Epidermal melanocyte (primary cell): ENCODE measurements around the gene MBP.

Experiments
- DNase-seq: peaks from one replicate; pipeline ENCODE4 v3.0.0; 2011; ENCODE audit warnings: low spot score; ENCODE audit not compliant: insufficient read length

The MBP gene

DNA sequence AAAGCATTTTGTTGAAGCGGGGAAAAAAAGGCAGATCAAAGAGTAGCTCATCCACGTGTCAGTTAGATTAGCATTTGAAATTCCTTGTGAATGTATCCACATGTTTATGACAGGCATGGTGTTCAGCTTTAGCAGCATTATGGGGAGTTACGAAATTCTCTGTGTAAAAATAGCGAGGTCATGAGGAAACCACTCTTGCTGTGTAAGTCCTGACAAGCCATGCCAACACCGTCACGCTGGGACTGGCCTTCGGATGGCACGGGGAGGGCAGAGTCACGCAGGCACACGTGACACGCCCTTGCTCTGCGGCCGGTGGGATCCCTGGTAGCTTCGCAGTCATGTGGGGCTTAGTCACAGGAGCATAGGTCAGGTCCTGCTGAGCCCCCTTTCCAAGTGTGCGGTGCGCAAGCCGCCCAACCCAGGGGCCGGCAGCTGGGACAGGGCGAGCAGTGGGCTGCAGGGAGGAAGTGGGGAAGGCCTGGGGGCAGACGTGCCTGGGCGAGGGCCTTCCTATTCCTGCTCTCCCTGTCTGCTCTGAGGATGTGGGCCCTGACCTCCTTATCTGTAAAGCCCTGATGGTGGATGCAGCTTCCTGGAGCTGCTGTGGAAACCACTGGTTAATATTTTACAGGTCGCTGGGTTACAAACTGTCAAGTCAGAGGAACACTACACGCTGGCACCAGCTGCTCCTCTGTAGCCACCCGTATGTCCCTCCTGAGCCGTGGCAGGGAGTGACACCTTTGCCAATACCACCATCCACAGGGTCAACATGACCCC, 18.0 kb downstream of the MBP start:
- peak; percentile 93 for DNase-seq

- DNase-seq: no peak
Observed at GRCh38 chr18:77114152-77114414, 18.5 kb downstream of the MBP start.

DNA sequence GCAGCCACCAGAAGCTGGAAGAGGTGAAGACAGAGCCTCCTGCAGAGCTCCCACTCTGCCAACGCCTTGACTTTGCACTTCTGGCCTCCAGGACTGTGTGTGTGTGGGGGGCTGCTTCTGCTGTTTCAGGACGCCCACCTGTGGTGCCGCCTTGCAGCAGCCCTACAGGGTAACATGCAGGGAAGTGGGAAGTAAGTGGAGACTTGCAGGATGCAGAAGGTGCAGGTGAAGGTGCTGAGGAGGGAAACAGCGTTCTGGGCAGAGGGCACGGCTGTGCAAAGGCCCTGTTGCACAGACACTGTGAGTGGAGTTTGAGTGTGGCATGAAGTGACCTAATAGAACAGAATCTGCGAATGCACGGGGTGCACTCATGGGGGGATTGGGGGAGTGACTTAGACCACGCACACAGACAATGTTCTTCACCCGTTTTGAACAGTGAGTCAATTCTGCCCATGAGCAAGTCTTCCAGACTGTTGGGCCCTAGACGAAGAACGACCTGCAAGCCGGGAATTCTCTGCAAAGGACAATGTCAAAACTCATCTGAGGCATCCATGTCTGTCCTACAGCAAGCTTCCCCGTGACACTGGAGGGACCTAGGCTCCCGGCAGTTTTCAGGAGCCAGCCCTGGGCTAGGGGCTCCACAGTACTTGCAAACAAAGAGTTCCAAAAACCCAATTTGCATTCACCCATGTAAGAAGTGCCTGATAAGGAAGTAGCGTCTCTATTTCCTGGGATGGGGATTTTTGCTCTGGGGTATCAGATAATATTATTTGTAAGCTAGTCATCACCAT, 19.0 kb downstream of the MBP start:
- DNase-seq: no peak

- DNase-seq: no peak
Observed at GRCh38 chr18:77112747-77113092, 19.9 kb downstream of the MBP start.

DNA sequence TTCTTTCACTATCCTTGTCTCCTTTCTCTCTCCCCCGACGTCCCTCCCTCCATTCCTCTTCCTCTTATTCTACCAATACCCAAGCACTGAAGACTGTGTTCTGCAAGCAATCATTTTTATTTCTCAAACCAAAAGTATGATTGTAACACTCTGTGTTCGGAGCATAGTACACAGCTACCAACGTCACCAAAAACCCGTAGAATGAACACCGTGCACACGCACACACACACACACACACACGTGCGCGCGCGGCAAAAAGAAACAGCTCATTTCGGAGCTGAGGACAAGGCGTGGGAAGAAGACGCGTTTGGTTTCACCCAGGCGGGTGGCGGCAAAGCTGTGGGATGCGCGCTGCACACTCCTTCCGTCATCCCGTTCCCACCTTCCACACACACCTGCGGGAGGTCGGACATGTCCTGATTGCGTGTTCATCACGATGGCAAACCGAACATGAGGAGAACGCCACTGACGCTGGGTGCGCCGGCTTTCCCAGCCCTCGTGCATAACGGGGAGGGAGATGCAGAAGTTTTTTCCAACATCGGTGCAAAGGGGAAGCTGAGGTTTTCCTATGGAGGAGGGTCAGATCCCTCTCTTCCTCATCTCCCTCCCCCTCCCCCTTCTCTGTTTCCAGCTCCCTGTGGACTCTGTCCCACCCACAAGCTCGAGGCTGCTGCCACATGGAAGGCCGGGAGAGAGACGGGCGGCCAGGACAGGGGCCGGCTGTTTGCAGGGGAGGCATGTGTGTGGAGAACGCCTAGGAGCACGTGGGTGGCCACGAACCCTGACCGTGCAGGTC, 20.4 kb downstream of the MBP start:
- no peak for DNase-seq

- no peak for DNase-seq
Observed at GRCh38 chr18:77111449-77111848, 21.1 kb downstream of the MBP start.

DNA sequence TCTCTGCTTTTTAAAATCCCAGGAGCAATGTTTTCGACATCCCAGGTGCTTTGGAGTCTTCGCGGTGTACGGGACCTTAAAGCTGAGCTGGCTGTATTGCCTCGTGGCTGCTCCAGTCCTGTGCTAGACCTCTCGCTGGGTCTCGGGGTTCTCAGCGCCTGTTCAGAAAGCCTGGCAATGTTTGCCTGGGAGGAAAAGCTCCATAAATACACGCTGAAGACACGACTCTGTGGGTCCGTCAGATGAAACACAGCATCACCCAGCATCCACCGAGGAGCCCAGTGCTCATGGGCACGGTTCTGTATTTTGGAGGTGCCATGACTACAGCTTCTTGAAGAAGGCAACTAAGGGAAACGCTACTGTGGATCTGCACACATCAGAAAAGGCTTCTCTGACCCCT, 21.6 kb downstream of the MBP start:
- DNase-seq: no peak

DNA sequence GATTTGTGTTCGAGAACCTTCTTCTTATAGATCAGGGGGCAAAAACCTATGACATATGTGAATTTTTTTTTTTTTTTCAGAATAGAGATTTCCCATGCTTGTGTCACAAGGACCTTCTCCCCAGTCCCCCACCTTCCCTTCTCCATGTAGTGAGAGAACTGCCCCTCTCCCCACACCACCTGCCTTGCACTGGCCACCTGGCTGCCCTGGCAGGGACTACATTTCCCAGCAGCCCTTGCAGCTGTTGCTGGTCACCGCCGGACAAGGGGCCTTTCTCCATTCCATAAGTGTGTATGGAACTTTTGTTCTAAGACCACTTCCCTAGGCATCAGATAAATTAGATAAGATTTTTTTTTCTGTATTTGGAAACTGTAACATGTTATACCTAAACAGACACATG, 22.2 kb downstream of the MBP start:
- DNase-seq: no peak

DNA sequence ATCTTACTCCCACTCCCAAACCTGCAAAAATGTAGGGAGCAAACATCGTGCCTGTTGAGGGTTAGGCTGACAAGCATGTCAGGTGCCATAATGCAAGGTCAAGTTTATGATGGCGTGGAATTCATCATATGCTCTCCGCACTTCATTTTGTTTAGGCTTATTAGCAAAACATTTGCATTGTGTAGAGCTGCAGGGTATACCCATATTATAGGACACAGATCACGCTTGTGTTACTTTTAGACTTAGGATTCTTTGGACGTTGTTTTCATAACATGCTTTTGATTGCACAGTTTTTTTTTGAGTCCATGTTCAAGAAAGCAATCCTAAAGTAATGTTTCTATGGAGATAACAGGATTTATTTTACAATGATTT, 22.9 kb downstream of the MBP start:
- no peak for DNase-seq

- DNase-seq: no peak
Observed at GRCh38 chr18:77108821-77109647, 23.5 kb downstream of the MBP start.

DNA sequence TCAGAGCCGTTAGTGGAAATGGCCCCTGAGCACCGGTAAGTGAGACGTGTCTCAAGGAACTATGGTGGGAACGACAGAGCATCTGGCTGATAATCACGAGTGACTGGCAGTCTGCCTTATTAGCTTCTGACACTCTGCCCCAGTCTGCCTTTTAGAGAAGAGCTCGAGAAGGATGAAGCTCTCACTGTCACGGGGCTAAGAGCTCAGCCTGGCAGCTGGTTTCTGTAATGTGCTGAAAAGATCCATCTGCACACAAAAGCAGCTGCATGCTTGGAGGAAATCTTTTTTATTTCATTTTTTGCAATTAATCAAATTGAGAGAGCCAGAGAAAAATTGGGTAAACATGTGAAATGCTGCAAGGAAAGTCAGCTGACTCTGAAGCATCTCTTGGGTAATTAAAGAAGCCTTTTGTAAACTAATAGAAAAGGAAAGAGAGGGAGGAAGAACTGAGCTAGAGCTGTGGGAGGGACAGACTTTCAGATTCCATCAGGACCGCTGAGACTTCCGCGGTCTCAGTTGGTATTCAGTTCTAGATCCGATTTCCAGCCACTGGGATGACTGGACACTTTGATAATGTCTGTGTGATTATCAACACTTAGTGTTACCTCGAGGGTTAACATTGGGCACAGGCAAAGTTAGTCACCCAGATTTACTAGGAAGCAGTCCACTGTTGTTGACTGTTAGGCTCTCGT, 24.4 kb downstream of the MBP start:
- DNase-seq: peak; percentile 95

DNA sequence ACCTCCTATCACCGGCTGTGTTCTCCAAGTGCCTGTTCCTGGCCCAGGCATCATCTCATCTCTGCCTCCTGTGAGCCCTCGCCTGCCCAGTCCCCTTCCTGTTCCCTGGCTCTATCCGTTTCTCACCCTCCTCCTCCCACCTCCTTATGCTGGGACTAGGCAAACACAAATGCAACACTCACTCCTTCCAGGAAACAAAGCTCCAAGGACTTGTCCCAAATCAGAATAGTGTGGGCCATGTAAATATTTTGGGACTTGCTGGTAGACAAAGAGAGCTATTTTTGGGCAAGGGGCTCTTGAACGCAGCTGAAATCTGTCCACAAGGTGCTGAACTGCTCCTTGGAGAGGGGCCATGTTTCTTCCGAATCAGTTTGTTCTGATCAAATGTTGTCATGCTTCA, 25.3 kb downstream of the MBP start:
- no peak for DNase-seq

DNA sequence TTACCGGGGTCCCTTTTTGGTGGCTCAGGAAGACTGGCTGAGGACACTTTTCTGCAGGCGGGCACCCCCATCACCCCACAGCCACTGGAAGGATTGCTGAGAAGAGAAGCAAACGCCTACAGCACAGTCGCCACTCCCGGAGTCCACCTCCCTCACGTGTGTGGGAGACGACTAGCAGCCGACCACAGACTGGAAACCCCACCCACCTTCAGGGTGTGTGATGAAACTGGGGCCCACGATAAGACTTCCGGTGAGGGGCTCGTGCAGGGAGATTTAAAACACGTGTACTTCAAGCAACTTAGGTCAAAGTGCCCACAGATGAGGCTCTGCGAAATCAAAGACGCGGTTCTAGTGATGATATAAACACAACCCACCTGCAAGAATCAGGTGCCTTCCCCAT, 26.3 kb downstream of the MBP start:
- DNase-seq: no peak

GRCh38 chr18:77105680-77106079, 26.9 kb downstream of the MBP start:
- no peak for DNase-seq

- no peak for DNase-seq
Observed at GRCh38 chr18:77105028-77105427, 27.6 kb downstream of the MBP start.

GRCh38 chr18:77103991-77104531, 28.5 kb downstream of the MBP start:
- DNase-seq: no peak

- no peak for DNase-seq
Observed at GRCh38 chr18:77103187-77103850, 29.3 kb downstream of the MBP start.

DNA sequence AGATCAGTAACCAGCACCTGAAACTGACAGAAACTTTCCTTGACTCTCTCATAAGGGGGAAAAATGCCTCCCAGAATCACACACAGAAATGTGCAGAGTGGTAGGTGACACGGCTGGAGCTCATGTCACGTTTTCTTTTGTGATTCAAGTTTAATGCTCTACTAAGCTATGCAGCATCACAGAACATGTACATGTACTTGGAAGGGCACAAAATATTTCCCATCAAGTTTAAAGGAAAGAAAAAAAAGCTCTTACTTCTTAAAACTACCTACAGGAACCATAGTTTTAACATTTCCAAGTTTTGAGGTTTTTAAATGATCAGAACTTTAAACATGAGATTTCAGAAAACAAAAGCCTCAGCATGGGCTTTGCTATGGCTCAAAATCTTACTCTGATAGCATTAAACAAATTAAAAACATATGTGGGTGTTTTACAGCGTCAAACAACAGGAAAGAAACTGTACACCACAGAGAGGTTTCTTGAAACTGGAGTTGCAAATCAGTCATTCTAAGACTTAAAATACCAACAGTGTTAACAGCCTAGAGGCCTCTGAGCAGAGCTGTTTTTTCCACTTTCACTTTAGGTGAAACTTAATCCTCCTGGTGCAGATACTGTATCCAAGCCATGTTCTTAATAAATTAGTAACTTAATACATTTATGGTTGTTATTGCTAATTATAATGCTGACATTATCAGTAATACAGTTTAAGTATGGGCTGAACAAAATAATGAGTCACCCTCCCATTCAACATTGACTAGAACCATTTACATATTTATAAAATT, 30.1 kb downstream of the MBP start:
- DNase-seq: no peak
